NT2/D1 (cell line): ENCODE data around the gene HOXD8.

Experiments
- DNase-seq: peaks from one replicate; pipeline ENCODE4 v3.0.0-alpha.2; 2011; ENCODE audit warnings: low read depth, low spot score
- H3K27me3 ChIP-seq: 2 replicates; pipeline ENCODE4 v1.6.0; 2011; ENCODE audit warnings: mild to moderate bottlenecking; ENCODE audit not compliant: insufficient read length, insufficient read depth
- H3K36me3 ChIP-seq: 2 replicates; pipeline ENCODE4 v1.6.1; 2011; ENCODE audit warnings: mild to moderate bottlenecking, low read length, mixed read lengths; ENCODE audit not compliant: insufficient read depth, insufficient read length
- H3K4me1 ChIP-seq: 2 replicates; pipeline ENCODE4 v1.5.1; 2011; ENCODE audit not compliant: insufficient read depth, insufficient read length
- H3K4me3 ChIP-seq: 2 replicates; pipeline ENCODE4 v1.5.1; 2011; ENCODE audit warnings: low read depth; ENCODE audit not compliant: insufficient read length
- H3K9ac ChIP-seq: 2 replicates; pipeline ENCODE4 v1.6.0; 2011; ENCODE audit warnings: low read depth; ENCODE audit not compliant: insufficient read length
- H3K9me3 ChIP-seq: 2 replicates; pipeline ENCODE4 v1.5.1; 2011; ENCODE audit warnings: mild to moderate bottlenecking, low read length; ENCODE audit not compliant: insufficient read depth
- SUZ12 ChIP-seq: IDR thresholded peaks from 2 replicates; pipeline ENCODE4 v1.6.1; 2011; ENCODE audit not compliant: insufficient read length, insufficient read depth; ENCODE audit errors: extremely low read depth
- YY1 ChIP-seq: IDR thresholded peaks from 2 replicates; pipeline ENCODE4 v1.6.1; 2011; ENCODE audit not compliant: insufficient read length, insufficient read depth
- ZNF274 ChIP-seq: IDR thresholded peaks from 2 replicates; pipeline ENCODE4 v1.6.1; 2011; ENCODE audit warnings: mild to moderate bottlenecking, low read depth, low read length

Gene HOXD8

GRCh38 chr2:176122683-176123410 is 6.7 kb upstream of the HOXD8 start, which contains the start of gene HOXD9:
Gene HOXD9, plus strand, starts transcription at chr2:176122719. Its CDS starts 50 bp downstream, at chr2:176122769.
- peak within 1 kb of the TSS; percentile 62 for H3K9ac ChIP-seq
- peaks cover 99% of the 10 kb centered on the region for H3K27me3 ChIP-seq
- TF ChIP-seq SUZ12 (peak; percentile 15), ZNF274 (no peak), YY1 (no peak)
- no peaks in the 10 kb centered on the region; the same call in 1 of the 2 replicates for H3K9me3 ChIP-seq
- H3K4me1 ChIP-seq = peaks cover 3% of the 10 kb centered on the region
- H3K36me3 ChIP-seq = no peaks in the 10 kb centered on the region
- peak within 1 kb of the TSS; percentile 55 for H3K4me3 ChIP-seq
- no peak for DNase-seq

DNA sequence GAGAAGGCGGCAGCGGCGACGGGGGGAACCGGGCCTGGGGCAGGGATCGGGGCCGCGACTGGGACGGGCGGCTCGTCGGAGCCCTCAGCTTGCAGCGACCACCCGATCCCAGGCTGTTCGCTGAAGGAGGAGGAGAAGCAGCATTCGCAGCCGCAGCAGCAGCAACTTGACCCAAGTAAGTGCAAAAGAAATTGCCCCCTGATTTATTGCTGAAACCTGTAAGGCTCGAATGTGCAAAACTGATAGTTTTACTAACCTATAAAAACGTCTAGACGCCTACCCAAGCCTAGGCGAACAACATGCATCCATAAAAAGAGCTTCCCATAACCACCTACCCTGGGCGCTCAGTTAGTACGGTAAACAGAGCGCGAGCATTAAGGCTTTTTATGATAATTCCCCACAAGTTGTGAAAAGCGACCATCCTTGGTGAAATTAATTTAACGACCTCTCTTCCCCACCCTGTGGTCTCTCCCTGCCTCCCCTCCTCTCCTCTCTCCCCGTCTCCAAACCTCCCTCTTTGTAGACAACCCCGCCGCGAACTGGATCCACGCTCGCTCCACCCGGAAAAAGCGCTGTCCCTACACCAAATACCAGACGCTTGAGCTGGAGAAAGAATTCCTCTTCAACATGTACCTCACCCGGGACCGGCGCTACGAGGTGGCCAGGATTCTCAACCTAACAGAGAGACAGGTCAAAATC is 5.9 kb upstream of the HOXD8 start:
- Histone ChIP-seq H3K4me3 (peak overlapping the region; percentile 55), H3K27me3 (peaks cover 99% of the 10 kb centered on the region), H3K9ac (no peak overlapping the region), H3K36me3 (no peaks in the 10 kb centered on the region), H3K9me3 (no peaks in the 10 kb centered on the region; the same call in 1 of the 2 replicates), H3K4me1 (peaks cover 3% of the 10 kb centered on the region)
- no peak for DNase-seq
- TF ChIP-seq SUZ12 = peak; percentile 80
- no peak for TF ChIP-seq ZNF274
- TF ChIP-seq YY1 = no peak

DNA sequence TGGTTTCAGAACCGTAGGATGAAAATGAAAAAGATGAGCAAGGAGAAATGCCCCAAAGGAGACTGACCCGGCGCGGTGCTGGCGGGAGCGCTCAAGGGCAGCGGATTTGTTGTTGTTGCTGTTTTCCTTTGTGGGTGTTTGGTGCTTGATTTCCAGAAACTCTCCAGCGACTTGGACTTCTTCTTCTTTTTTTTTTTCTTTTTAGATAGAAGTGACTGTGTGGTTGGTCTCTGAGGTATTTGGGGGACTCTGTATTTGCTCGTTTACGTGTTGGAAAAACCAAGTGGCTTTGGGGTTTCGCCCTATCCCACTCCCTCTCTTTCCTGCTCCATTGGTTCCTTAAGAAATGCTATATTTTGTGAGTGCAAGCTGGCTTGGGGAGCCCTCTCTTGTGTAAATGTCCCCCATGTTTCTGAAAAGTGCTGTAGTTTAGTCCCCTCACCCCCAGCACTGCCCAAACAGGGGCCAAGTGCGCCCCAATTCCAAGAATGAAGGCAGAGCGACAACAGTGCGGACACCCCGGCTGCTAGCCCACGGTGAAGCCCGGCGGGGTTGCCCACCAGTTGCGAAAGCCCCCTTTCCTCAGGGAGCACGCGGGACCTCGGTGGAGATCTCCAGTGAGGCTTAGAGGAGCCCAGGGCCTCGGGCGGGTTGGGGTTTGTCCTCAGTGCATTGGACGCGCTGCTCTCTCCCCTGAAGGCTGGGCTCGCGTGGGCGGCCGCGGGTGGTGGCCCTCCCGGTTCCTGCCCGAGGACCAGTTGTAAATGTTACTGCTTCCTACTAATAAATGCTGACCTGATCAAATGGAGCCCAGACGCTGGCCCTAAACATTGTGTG is 5.2 kb upstream of the HOXD8 start:
- no peak overlapping the region for H3K4me3 ChIP-seq
- peaks cover 100% of the 10 kb centered on the region for H3K27me3 ChIP-seq
- no peak overlapping the region for H3K9ac ChIP-seq

DNA sequence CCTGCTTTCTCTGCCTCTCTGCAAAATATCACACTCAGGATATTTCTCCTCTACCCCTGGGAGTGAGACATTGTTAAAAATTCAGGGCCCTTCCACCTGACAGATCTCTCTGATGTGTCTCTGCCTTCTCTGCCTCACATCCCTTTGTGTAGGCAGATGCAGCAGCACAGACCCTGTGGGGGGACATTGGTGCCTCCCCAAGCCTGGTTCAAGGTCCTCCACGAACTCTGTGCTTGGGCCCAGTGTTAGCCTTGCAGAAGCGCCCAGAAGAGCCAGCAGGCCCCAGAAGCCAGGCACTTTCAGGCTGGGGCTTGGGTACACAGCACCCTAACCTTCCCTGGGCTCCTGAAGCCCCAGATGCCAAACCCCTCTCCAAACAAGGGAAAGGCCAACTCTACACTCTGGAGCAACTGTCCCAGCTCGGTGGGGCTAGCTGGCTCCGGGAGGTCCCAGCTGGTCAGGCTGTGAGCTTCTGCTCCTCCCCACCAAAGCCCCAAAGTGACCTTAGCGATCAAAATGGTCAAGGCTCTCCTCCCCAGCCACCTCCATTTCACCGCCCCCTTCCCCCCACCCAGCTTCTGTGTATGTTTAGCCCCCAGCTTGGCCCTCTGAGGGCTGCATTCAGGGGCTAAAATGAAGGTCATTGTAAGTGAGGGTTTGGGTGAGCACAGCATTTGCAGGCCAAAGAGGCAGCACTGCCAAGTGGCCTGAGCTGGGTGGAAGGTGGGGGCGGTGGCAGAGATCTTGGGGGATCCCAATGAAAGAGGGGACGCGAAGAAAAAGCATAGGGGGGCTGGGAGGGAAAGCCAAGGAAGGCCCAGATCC is 4.3 kb upstream of the HOXD8 start:
- H3K4me3 ChIP-seq = no peak overlapping the region
- no peak overlapping the region for H3K9ac ChIP-seq
- no peak for DNase-seq
- peaks cover 99% of the 10 kb centered on the region for H3K27me3 ChIP-seq
- H3K4me1 ChIP-seq = peaks cover 10% of the 10 kb centered on the region
- H3K9me3 ChIP-seq = no peaks in the 10 kb centered on the region
- no peak for TF ChIP-seq SUZ12
- TF ChIP-seq YY1 = no peak
- no peak for TF ChIP-seq ZNF274
- H3K36me3 ChIP-seq = no peaks in the 10 kb centered on the region

More for the DNA sequence above, 5.2 kb upstream of the HOXD8 start:
- TF ChIP-seq YY1 = no peak
- TF ChIP-seq SUZ12 = no peak
- no peak for TF ChIP-seq ZNF274
- Histone ChIP-seq H3K4me1 (peaks cover 8% of the 10 kb centered on the region), H3K36me3 (no peaks in the 10 kb centered on the region), H3K9me3 (no peaks in the 10 kb centered on the region)
- DNase-seq = no peak

- Histone ChIP-seq H3K9ac (no peak overlapping the region), H3K36me3 (no peaks in the 10 kb centered on the region), H3K4me1 (peaks cover 11% of the 10 kb centered on the region), H3K9me3 (no peaks in the 10 kb centered on the region), H3K27me3 (peaks cover 99% of the 10 kb centered on the region), H3K4me3 (no peak overlapping the region)
- DNase-seq = no peak
- TF ChIP-seq ZNF274 (no peak), SUZ12 (no peak), YY1 (no peak)
Observed at GRCh38 chr2:176125772-176126054, 3.8 kb upstream of the HOXD8 start.

- H3K36me3 ChIP-seq = no peaks in the 10 kb centered on the region
- TF ChIP-seq YY1 = no peak
- TF ChIP-seq SUZ12 = no peak
- TF ChIP-seq ZNF274 = no peak
- H3K9ac ChIP-seq = no peak overlapping the region
- H3K4me3 ChIP-seq = no peak overlapping the region
- no peak for DNase-seq
- peaks cover 99% of the 10 kb centered on the region for H3K27me3 ChIP-seq
- H3K4me1 ChIP-seq = peaks cover 9% of the 10 kb centered on the region
- H3K9me3 ChIP-seq = no peaks in the 10 kb centered on the region
Observed at GRCh38 chr2:176126929-176127773, 2.4 kb upstream of the HOXD8 start.
